ENCODE data around the gene PCDHGA9. TPM values are rescaled to one million over a fixed set of nuclear protein-coding genes. Genes with fewer than 3 reads are reported as not detected.

The PCDHGA9 gene
- total and polyA plus RNA-seq, 9 of the 15 experiments (the other 6 are each of a cell fraction or from before 2014, with no cell fraction given) = 0.03 to 0.18 (median 0.11) TPM; not detected in 2

- Histone ChIP-seq H3K4me2 (ENCODE audit: insufficient read depth, low read length) (peak within 1 kb of the TSS; percentile 35), H3K4me3 (peak within 1 kb of the TSS; percentile 33), H3K9me1 (ENCODE audit: control insufficient read depth, insufficient read depth, low read length) (no peaks in the 10 kb centered on the region), H3K27me3 (ENCODE audit: control insufficient read depth in 2 of 2, insufficient read depth in 2 of 2, low read length in 2 of 2) (peaks cover 0 to 28% of the 10 kb centered on the region in 2 experiments; a peak in 3 of 5 replicates), H3K9me3 (replicated peaks; ENCODE audit: control insufficient read depth, insufficient read depth, low read depth, low read length) (no peaks in the 10 kb centered on the region; the same call in 1 of the 2 replicates), H3K9ac (ENCODE audit: insufficient read depth in 1 of 2, low read depth in 2 of 2, low read length in 2 of 2) (peak within 1 kb of the TSS in 1 of 2 experiments; percentile 56; a peak in 2 of 4 replicates), H2AFZ (ENCODE audit: low read depth, low read length) (peak within 1 kb of the TSS; percentile 47; the same call in 1 of the 2 replicates), H3K4me1 (replicated peaks in 1 of 2; ENCODE audit: control insufficient read depth in 2 of 2, insufficient read depth in 2 of 2, low read length in 2 of 2) (peaks cover 3 to 17% of the 10 kb centered on the region in 2 experiments; a peak in 3 of 5 replicates), H3K79me2 (ENCODE audit: control insufficient read depth, insufficient read depth, low read length) (no peaks in the 10 kb centered on the region), H3K36me3 (ENCODE audit: control insufficient read depth, insufficient read depth, low read length) (no peaks in the 10 kb centered on the region), H3K27ac (ENCODE audit: extremely low read depth, low read depth, low read length) (no peak within 1 kb of the TSS), H4K20me1 (replicated peaks; ENCODE audit: control insufficient read depth, insufficient read depth, low read length) (no peaks in the 10 kb centered on the region)
- DNase-seq (ENCODE audit: extremely low read depth in 1 of 4, low spot score in 3 of 4) (peak in 2 of 4 experiments; percentile 40 to 56), ATAC-seq (peak; percentile 76), FAIRE-seq (peak; percentile 66)
- POLR2A ChIA-PET = no interaction called here
- in situ Hi-C loops (cut with MboI) = no loop called here
- 10% methylated on average over 24 of the region's 24 CpGs for WGBS (ENCODE audit: insufficient coverage, low coverage, missing lambda C conversion rate)
- no TSS peak for BruUV-seq (replicated peaks)
- intact Hi-C loops (cut with micrococcal nuclease) = no loop called here
- CTCF ChIA-PET (ENCODE audit: low intra/inter-chr PET ratio) = interaction anchor here (1.0 to 2.3 kb wide), 3 partner anchors 152 to 204 kb away, joined by 3 to 12 read pairs (median 4); no protein-coding TSS in a partner anchor
- TF ChIP-seq SMC3 (conservative IDR thresholded peaks at IDR 0.05; ENCODE audit: insufficient read depth, low read depth, low read length) (0 out of 2 replicates have a peak, but pooled peaks have one; percentile 4), RAD21 (CRISPR knock-in tag; conservative IDR thresholded peaks at IDR 0.05 in 1 of 2, IDR thresholded peaks at IDR 0.05 in 1 of 2) (peak; percentile 12 to 35; a peak in 2 of 4 replicates), MAZ (CRISPR knock-in tag; conservative IDR thresholded peaks at IDR 0.05 in 1 of 2, IDR thresholded peaks at IDR 0.05 in 1 of 2) (0 out of 4 replicates have a peak, but pooled peaks of 1 of the 2 experiments have one; percentile 16)
- TF ChIP-seq, protein P1, sequence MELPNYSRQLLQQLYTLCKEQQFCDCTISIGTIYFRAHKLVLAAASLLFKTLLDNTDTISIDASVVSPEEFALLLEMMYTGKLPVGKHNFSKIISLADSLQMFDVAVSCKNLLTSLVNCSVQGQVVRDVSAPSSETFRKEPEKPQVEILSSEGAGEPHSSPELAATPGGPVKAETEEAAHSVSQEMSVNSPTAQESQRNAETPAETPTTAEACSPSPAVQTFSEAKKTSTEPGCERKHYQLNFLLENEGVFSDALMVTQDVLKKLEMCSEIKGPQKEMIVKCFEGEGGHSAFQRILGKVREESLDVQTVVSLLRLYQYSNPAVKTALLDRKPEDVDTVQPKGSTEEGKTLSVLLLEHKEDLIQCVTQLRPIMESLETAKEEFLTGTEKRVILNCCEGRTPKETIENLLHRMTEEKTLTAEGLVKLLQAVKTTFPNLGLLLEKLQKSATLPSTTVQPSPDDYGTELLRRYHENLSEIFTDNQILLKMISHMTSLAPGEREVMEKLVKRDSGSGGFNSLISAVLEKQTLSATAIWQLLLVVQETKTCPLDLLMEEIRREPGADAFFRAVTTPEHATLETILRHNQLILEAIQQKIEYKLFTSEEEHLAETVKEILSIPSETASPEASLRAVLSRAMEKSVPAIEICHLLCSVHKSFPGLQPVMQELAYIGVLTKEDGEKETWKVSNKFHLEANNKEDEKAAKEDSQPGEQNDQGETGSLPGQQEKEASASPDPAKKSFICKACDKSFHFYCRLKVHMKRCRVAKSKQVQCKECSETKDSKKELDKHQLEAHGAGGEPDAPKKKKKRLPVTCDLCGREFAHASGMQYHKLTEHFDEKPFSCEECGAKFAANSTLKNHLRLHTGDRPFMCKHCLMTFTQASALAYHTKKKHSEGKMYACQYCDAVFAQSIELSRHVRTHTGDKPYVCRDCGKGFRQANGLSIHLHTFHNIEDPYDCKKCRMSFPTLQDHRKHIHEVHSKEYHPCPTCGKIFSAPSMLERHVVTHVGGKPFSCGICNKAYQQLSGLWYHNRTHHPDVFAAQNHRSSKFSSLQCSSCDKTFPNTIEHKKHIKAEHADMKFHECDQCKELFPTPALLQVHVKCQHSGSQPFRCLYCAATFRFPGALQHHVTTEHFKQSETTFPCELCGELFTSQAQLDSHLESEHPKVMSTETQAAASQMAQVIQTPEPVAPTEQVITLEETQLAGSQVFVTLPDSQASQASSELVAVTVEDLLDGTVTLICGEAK (IDR thresholded peaks at IDR 0.05) = 0 out of 2 replicates have a peak, but pooled peaks have one; percentile 18
- TF ChIP-seq, protein P1 (CRISPR knock-in tag; IDR thresholded peaks at IDR 0.05) = no peak
- TF ChIP-seq, protein P2, sequence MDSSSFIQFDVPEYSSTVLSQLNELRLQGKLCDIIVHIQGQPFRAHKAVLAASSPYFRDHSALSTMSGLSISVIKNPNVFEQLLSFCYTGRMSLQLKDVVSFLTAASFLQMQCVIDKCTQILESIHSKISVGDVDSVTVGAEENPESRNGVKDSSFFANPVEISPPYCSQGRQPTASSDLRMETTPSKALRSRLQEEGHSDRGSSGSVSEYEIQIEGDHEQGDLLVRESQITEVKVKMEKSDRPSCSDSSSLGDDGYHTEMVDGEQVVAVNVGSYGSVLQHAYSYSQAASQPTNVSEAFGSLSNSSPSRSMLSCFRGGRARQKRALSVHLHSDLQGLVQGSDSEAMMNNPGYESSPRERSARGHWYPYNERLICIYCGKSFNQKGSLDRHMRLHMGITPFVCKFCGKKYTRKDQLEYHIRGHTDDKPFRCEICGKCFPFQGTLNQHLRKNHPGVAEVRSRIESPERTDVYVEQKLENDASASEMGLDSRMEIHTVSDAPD (CRISPR knock-in tag; IDR thresholded peaks at IDR 0.05) = no peak
Observed at GRCh38 chr5:141359790-141360426, 42.7 kb upstream of the PCDHGA9 start, which contains the start of gene PCDHGB2. TSS of gene PCDHGB2 (plus strand) at chr5:141359994. CDS start at chr5:141360136, 142 bp downstream.
